Coronary artery (tissue), 2 donors: Measurements from ENCODE around the gene ARF6.

Experiments used
- DNase-seq: peaks from one replicate; pipeline ENCODE4 v3.0.0-alpha.2; 2017; ENCODE audit warnings: low spot score
- H3K27ac ChIP-seq, 2 donors: fragments of 200-600 bp; sonication (generic); one replicate each; pipeline ENCODE4 v1.5.1; 2016 to 2019
- H3K4me3 ChIP-seq: fragments of 200-600 bp; sonication (generic); 2 replicates; pipeline ENCODE4 v1.5.1; 2016; ENCODE audit warnings: mild to moderate bottlenecking, moderate library complexity
- CTCF ChIP-seq: fragments of 200-600 bp; sonication (generic); IDR thresholded peaks from one replicate; pipeline ENCODE4 v1.5.1; 2019; ENCODE audit warnings: antibody characterized with exemption

The ARF6 gene

DNA sequence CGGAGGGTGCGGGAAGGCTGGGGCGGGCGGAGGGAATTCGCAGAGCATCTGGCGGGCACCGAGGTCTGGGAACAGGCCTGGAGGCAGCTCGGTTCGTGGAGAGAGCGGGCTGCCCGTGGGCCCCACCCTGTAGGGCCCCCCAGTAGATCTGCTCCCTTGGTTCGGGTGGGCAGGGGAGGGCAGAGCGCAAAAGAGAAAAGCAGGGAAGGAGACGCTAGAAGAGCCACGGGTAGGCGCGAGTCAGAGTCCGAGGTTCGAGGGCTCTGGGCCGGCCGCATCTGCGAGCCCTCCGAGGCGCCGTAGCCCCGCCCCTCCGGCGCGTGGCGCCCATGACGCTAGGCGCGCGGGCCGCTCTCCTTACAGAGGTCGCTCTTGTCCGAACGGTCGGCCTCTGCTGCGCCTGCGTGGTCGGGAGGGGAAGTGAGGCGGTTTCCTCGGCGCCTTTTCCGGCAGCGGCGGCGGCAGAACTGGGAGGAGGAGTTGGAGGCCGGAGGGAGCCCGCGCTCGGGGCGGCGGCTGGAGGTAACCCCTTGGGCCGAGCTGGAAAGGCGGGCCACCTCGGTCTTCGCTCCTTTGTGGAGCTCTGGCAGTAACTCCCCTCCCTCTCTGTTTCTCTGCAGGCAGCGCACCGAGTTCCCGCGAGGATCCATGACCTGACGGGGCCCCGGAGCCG, at the start of gene ARF6:
TSS of gene ARF6 (plus strand) at position 447 of the 673 bp plus-strand sequence. CDS start 655 bp downstream, outside the sequence.
- peak within 1 kb of the TSS; percentile 100 for H3K4me3 ChIP-seq
- DNase-seq = peak; percentile 99
- peak within 1 kb of the TSS; percentile 100 for H3K27ac ChIP-seq
- no peak for TF ChIP-seq CTCF

DNA sequence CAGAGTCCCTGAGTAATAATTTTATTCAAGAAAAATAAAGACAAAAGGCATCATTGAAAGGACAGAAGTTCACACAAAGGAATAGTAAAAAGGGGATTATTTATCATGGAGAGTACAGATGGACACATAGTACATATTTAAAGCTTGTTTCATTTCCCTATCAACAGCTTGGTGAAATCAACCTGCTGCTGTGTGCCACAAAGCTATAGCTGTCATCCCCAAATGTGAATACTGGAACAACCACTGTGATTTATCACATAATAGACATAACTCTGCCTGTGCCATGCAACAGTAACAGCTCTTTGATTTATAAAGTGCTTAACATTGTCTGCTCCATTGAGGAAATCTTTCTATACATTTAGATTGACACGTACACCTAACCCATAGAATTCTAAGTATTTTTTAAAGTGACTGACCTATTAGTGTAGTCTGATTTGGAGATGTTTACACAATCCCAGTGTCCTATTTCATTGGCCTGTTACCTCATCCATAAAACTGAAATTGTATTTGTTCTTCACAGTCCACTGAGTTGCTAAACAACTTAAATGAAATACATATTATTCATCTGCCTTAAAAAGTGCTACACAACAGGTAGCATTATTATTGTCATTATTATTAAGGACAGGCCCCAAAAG, 43.6 kb upstream of the ARF6 start:
- Histone ChIP-seq H3K27ac (no peak overlapping the region), H3K4me3 (no peak overlapping the region)
- TF ChIP-seq CTCF = no peak
- DNase-seq = no peak

DNA sequence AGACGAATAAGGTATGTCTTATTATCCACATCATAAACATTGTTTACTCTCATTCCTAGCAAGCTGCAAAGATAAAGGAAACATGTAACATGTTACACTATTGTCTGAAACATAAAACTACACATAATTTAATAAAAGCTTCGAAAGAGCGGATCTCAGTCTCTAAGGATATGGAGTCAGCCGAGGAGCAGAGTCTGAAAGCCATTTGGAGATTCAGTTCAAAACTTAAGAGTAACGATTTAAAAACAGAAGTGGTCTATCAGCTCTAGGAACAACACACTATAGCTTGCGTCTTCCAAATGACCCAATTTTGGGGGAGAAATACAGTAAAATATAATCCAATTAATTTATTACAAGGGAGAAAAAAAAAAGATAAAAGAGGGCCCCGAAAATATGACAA, 41.1 kb upstream of the ARF6 start:
- no peak for DNase-seq
- peak overlapping the region; percentile 88 for H3K4me3 ChIP-seq
- no peak for TF ChIP-seq CTCF
- peak overlapping the region in 1 of 2 donors; percentile 82 for H3K27ac ChIP-seq

DNA sequence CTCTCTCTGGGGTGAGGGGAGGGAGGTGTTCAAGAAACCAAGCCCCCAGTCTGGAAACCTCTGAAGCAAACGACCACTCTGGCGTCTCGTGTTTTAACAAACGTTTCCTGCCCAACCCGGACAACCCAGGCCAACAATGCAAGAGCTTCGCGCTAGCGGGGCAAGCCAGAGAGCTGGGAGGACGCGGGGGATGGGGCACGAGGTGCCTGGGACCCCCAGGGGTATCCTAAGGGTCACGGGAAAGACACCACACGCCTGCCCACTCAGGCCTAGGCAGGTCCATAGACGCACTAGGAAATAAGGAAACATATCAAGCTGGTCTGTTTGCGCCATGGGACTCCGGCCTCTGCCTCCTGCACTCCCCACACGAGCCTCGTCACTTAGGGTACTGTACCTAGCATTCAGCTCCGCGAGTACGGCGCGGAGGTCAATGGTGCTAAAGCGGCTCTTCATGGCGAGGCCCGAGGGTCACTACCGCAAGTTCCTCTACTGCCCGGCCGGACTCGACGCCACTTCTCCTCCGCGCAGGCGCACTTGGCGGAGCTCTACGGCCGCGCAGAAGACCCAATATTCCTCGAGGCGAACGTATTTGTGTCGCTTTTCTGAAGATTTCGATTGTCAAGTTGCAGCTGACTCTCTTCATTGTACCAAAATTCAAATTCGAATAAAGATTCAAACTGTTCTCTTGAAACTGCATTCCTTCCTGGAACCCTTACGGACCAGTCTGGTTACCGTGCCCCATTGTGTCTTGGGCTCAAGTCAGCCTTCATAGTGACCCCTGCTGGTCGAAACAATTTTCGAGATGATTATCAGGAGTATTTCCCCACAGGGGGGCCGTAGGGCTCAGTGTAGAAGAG, 40.4 kb upstream of the ARF6 start, which contains the start of gene NEMF:
TSS of gene NEMF (minus strand) at position 488 of the 857 bp plus-strand sequence. CDS start at position 453, 35 bp downstream.
- peak; percentile 87 for DNase-seq
- TF ChIP-seq CTCF = peak; percentile 41
- peak within 1 kb of the TSS; percentile 88 for H3K4me3 ChIP-seq
- H3K27ac ChIP-seq = peak within 1 kb of the TSS; percentile 82 to 94

DNA sequence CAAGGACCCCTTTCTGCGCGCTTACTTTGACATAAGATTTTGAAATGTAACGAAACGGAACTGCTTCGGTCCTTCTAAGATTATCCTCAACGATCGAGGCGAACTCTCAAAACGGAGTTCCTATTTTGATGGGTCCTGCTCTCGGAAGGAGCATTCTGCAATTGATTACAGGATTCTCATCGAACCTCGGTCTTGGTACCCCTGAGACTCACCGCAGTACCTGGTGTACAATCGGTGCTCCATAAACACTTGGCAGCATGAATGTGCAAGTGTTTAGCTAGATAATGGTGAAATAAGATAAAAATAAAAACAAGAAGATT, 39.8 kb upstream of the ARF6 start:
- TF ChIP-seq CTCF = no peak
- Histone ChIP-seq H3K4me3 (peak overlapping the region; percentile 88), H3K27ac (peak overlapping the region; percentile 82 to 94)
- DNase-seq = no peak

- no peak for DNase-seq
- H3K27ac ChIP-seq = no peak overlapping the region
Observed at GRCh38 chr14:49853572-49854375, 39.1 kb upstream of the ARF6 start.

More at GRCh38 chr14:49853572-49854375, 39.1 kb upstream of the ARF6 start:
- peak overlapping the region; percentile 88 for H3K4me3 ChIP-seq
- peak; percentile 59 for TF ChIP-seq CTCF
